Suppressor macrophage treated with lipopolysaccharide for 4 hours (primary cell): ENCODE data around the gene WDR64.
A peak's percentile ranks its signal among the peaks of the same experiment; 100 is the strongest.

ENCODE experiments used
- DNase-seq: peaks from one replicate; pipeline ENCODE4 v3.0.0-alpha.2; 2020

Gene WDR64

GRCh38 chr1:241652012-241652411 is at the start of gene WDR64:
Gene WDR64, plus strand, starts transcription at chr1:241652281. Its CDS starts 204 bp downstream, at chr1:241652485.
- no peak for DNase-seq

GRCh38 chr1:241603731-241604245 is 48.3 kb upstream of the WDR64 start:
- DNase-seq: peak; percentile 81

GRCh38 chr1:241605146-241605805 is 46.8 kb upstream of the WDR64 start:
- no peak for DNase-seq

GRCh38 chr1:241606544-241606943 is 45.5 kb upstream of the WDR64 start:
- no peak for DNase-seq

GRCh38 chr1:241607497-241607896 is 44.6 kb upstream of the WDR64 start:
- no peak for DNase-seq

- peak; percentile 74 for DNase-seq
These were observed 43.6 kb upstream of the WDR64 start for GRCh38 chr1:241608379-241609033.

GRCh38 chr1:241610056-241610815 is 41.8 kb upstream of the WDR64 start:
- DNase-seq: no peak

- peak; percentile 82 for DNase-seq
These were observed 41.0 kb upstream of the WDR64 start for GRCh38 chr1:241611063-241611462.

GRCh38 chr1:241611736-241612135 is 40.3 kb upstream of the WDR64 start:
- peak; percentile 55 for DNase-seq

- peak; percentile 90 for DNase-seq
These were observed 39.3 kb upstream of the WDR64 start for GRCh38 chr1:241612533-241613477.

GRCh38 chr1:241614144-241614543 is 37.9 kb upstream of the WDR64 start:
- no peak for DNase-seq

GRCh38 chr1:241614572-241614971 is 37.5 kb upstream of the WDR64 start:
- DNase-seq: no peak

- DNase-seq: no peak
These were observed 36.8 kb upstream of the WDR64 start for GRCh38 chr1:241615043-241615974.

GRCh38 chr1:241617426-241617825 is 34.7 kb upstream of the WDR64 start:
- no peak for DNase-seq

- no peak for DNase-seq
These were observed 29.4 kb upstream of the WDR64 start for GRCh38 chr1:241622669-241623068.

GRCh38 chr1:241624935-241625334 is 27.1 kb upstream of the WDR64 start:
- DNase-seq: no peak

GRCh38 chr1:241627453-241628259 is 24.4 kb upstream of the WDR64 start:
- peak; percentile 80 for DNase-seq

- no peak for DNase-seq
These were observed 22.1 kb upstream of the WDR64 start for GRCh38 chr1:241630005-241630404.

GRCh38 chr1:241630476-241630875 is 21.6 kb upstream of the WDR64 start:
- DNase-seq: no peak

GRCh38 chr1:241630899-241631298 is 21.2 kb upstream of the WDR64 start:
- no peak for DNase-seq
